H1 (cell line): ENCODE data around the gene RGS3. TPM values are rescaled to one million over a fixed set of nuclear protein-coding genes. Genes with fewer than 3 reads are reported as not detected.

Experiments used
- RAD21 ChIP-seq, 2 experiments: IDR thresholded peaks in 1 of 2; conservative IDR thresholded peaks in 1 of 2; 2 replicates each; pipeline ENCODE4 v1.6.1; 2011; ENCODE audit warnings: low read depth in 2 of 2, low read length in 2 of 2, improper control_type of control experiment in 1 of 2, inconsistent platforms in 1 of 2, mild to moderate bottlenecking in 1 of 2, moderate library complexity in 1 of 2
- polyA plus RNA-seq, 7 experiments: library from polyadenylated mRNA; depleted of rRNA in 3 of 7; stranded (reverse) in 5 of 7; unstranded in 2 of 7; fragments of >200 nt in 5 of 7; fragments of 200-250 nt in 2 of 7; gene quantifications; 1 replicate in 5 of 7; 2 replicates in 1 of 7; 4 replicates in 1 of 7; pipeline versions ENCODE4 v1.2.1 to v1.2.3, GENCODE V29; 2011 to 2013; ENCODE audit warnings: missing spikeins in 2 of 7, mixed read lengths in 2 of 7
- total RNA-seq: library from RNA; stranded (reverse); fragmentation: NEBNext Ultra II Directional; extraction: Animal tissue kit (Norgen Biotek cat#: 25700); gene quantifications from 2 replicates; pipeline ENCODE4 v1.2.1, GENCODE V29; 2021

RGS3 gene
- total and polyA plus RNA-seq, 2 of the 8 experiments (the other 6 are each of a cell fraction or from before 2014, with no cell fraction given), result 12.6 to 18.2 TPM

GRCh38 chr9:113472199-113472598 is 8.7 kb downstream of the RGS3 start (continued):
- no peak for TF ChIP-seq RAD21 (IDR thresholded peaks at IDR 0.05 in 1 of 2, conservative IDR thresholded peaks at IDR 0.05 in 1 of 2; ENCODE audit: low read depth in 2 of 2, low read length in 2 of 2)
